Suprapubic skin (tissue), 4 donors: Measurements from ENCODE around the gene GAPDHS.

Source experiments
- CTCF ChIP-seq, 2 donors: fragments of 200-600 bp in 1 of 2; fragments of 450-650 bp in 1 of 2; sonication (generic) in 1 of 2; IDR thresholded peaks; one replicate each; pipeline ENCODE4 v1.5.1; 2016 to 2019; ENCODE audit warnings: antibody characterized with exemption in 2 of 2, mild to moderate bottlenecking in 1 of 2, moderate library complexity in 1 of 2
- EP300 ChIP-seq: sonication (generic); formaldehyde crosslinking; IDR thresholded peaks from one replicate; pipeline ENCODE4 v1.6.1; 2017; ENCODE audit warnings: antibody characterized with exemption
- POLR2A ChIP-seq, 2 donors: fragments of 450-650 bp; IDR thresholded peaks; one replicate each; pipeline ENCODE4 v1.6.1; 2017; ENCODE audit warnings: antibody characterized with exemption in 2 of 2, mild to moderate bottlenecking in 2 of 2, moderate library complexity in 2 of 2
- POLR2AphosphoS5 ChIP-seq, 3 donors: sonication (generic); formaldehyde crosslinking; IDR thresholded peaks; one replicate each; pipeline ENCODE4 v1.6.1; 2017; ENCODE audit warnings: antibody characterized with exemption in 3 of 3

GRCh38 chr19:35559781-35560180 lies 26.5 kb downstream of the GAPDHS start:
- no peak for TF ChIP-seq CTCF (IDR thresholded peaks at IDR 0.05)
- no peak for TF ChIP-seq POLR2A (IDR thresholded peaks at IDR 0.05)
- TF ChIP-seq POLR2AphosphoS5 (IDR thresholded peaks at IDR 0.05) = no peak
- no peak for TF ChIP-seq EP300
